NCI-H82 treated with DMSO at 0.1 percent for 48 hours (cell line): ENCODE data around the gene ACTR3C.
"Not testable (repeated sequence)": the region's sequence is repeated elsewhere in the genome, so short reads cannot be mapped to it uniquely, and the experiment has no call there.

Source experiments
- DNase-seq: peaks from one replicate; lab custom pipeline; 2025; ENCODE audit not compliant: unreplicated experiment; lab: John Stamatoyannopoulos, UW

Gene ACTR3C

GRCh38 chr7:150219941-150220658 lies 103.2 kb downstream of the ACTR3C start:
- DNase-seq: not testable (repeated sequence)

- DNase-seq: not testable (repeated sequence)
Measured at GRCh38 chr7:150206848-150207247, 116.5 kb downstream of the ACTR3C start.

GRCh38 chr7:150205866-150206265 lies 117.5 kb downstream of the ACTR3C start:
- DNase-seq: not testable (repeated sequence)

- not testable (repeated sequence) for DNase-seq
Measured at GRCh38 chr7:150204577-150204976, 118.8 kb downstream of the ACTR3C start.

- not testable (repeated sequence) for DNase-seq
Measured at GRCh38 chr7:150202894-150203293, 120.5 kb downstream of the ACTR3C start.
